Pulmonary artery endothelial cell (primary cell): ENCODE data around the gene TRIO. TPM values are rescaled to one million over a fixed set of nuclear protein-coding genes. Genes with fewer than 3 reads are reported as not detected.

ENCODE experiments used
- DNase-seq: peaks from one replicate; pipeline ENCODE4 v3.0.0-alpha.2; 2011; ENCODE audit warnings: low read depth, low spot score
- total RNA-seq: library from RNA; depleted of rRNA; stranded (reverse); fragments of >200 nt; gene quantifications from 2 replicates; pipeline ENCODE4 v1.2.3, GENCODE V29; 2014

TRIO gene
- total RNA-seq, 1 donor from 2014 or later, result 144 TPM

- no peak for DNase-seq
Observed at GRCh38 chr5:14225173-14225834, 82.2 kb downstream of the TRIO start.

DNA sequence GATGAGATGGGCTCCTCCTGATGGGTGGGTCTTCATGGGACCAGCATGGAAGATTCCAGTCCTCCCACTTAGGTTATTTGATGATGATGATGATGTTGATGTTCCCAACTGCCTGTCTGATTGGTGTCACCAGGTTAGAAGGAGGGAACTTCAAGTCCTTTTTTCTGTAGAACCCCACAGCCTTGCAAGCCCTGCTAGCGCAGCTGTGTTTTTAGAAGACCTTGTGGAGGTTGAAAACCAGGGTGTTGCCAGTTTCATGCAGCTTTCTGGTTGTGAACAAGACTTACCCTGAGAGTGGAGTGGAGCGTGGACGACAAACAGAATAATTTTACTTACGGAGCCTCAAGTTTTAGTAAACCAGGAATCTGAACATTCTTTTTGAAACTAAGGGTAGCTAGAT is 83.0 kb downstream of the TRIO start:
- DNase-seq, result no peak

DNA sequence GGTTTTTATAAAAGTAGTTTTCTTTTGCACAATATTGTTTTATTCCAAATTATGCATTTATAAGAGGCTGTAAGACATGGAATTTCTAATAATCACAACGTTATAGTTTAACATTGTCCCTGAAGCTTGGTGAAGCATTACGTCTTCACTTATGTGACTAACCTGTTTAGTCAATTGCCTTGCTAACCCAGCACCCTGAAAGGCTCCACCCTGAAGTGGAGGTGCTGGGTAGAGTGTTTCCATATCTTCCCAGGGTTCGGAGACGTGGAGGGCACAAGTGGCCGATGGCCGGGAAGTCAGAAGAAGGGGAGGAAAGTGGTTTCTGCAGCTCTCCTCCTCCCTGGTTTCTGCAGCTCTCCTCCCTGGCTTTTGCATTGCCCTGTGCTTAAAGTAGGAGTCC is 83.4 kb downstream of the TRIO start:
- no peak for DNase-seq

- DNase-seq, result no peak
Observed at GRCh38 chr5:14226992-14227391, 83.8 kb downstream of the TRIO start.

DNA sequence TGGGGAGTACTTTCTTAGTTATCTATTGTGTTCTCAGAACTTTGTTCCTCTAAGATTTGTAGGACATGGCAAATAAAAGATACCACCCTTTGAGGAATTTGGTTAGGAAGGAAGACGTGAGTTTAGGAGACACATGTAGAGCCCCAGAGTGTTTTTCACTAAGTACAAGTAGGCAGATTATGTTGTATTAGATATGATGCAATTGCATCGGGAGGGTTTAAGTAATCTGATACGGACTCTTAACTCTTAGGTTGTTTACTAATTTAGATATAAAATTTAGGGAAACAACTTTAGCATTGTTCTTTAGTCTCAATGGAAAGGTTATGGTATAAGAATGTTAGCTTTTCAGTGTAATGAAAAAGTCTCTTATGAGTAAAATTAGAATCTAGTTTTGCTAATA is 84.4 kb downstream of the TRIO start:
- DNase-seq, result no peak

GRCh38 chr5:14228219-14228618 is 85.1 kb downstream of the TRIO start:
- DNase-seq, result no peak

- DNase-seq, result no peak
Observed at GRCh38 chr5:14229181-14229580, 86.0 kb downstream of the TRIO start.

- DNase-seq, result no peak
Observed at GRCh38 chr5:14229734-14230133, 86.6 kb downstream of the TRIO start.

DNA sequence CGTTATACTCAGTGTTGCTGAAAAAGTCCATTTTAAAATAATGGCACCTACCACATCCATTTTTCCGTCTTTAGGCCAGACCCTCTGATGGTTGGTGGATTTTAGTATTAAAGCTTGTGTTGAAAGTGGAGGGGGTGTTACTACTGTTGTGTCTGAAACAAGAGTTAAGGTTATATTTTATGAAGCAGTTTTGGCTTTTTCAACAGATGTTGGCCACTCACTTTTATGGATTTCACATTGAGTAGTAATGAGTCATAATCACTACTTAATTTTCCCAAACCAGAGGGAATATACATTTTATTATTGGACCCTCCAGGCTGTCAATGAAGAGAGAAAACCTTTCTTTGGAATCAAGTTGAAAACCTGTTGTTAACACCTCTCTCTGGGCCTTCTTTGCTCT is 88.0 kb downstream of the TRIO start:
- no peak for DNase-seq

- no peak for DNase-seq
Observed at GRCh38 chr5:14231890-14232289, 88.7 kb downstream of the TRIO start.

- DNase-seq, result no peak
Observed at GRCh38 chr5:14234204-14234603, 91.1 kb downstream of the TRIO start.

DNA sequence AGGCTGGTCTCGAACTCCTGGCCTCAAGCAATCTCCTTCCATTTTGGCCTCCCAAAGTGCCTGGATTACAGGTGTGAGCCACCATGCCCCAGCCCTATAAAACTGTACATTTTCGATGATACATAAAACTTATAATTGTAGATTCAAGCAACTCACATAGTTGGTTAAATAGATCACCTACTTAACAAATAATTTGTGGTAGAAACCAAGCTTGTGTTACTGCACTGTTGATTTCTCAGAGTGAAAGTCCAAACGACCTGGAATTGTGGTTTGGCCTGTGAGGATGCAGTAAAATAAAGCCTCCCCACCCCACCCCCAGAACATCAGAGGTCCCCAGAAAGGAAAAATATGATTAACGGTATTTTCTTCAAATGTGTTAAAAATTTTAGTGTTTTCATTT is 92.7 kb downstream of the TRIO start:
- DNase-seq, result no peak

DNA sequence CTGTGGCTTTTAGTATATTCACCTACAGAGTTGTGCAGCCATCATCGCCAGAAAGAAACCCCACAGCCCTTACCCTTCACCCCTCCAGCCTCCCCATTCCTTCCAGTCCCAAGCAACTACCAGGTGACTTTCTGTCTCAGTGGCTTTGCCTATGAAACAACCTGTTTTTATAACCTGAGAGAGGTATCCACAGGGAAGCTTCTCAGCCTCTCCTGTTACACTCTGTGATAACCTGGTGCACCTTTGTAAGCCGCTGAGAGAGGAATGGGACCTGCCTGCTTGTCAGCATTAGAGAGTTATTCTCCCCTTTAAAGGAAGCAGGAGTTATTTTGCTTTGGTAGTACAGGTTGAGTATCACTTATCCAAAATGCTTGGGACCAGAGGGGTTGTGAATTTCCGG is 93.6 kb downstream of the TRIO start:
- DNase-seq, result no peak

- no peak for DNase-seq
Observed at GRCh38 chr5:14237317-14238086, 94.4 kb downstream of the TRIO start.

DNA sequence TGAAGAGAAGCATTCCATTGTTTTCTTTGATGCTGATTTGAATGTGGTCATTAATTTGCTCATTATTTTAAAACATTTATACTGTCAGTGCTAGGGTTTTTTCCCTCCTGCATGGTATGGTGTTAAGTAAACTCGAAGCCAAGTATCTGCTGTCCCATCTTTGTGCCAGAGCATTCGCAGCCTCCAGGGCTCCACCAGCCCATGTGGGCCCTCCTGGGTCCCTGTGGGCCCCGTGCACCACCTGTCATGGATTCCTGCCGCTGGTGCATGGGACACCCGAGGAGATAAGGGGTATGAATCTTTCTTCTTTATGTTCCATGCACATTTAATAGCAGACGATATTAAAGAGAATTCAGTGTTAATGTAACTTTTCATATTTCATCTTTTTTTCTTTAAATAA is 95.1 kb downstream of the TRIO start:
- no peak for DNase-seq

DNA sequence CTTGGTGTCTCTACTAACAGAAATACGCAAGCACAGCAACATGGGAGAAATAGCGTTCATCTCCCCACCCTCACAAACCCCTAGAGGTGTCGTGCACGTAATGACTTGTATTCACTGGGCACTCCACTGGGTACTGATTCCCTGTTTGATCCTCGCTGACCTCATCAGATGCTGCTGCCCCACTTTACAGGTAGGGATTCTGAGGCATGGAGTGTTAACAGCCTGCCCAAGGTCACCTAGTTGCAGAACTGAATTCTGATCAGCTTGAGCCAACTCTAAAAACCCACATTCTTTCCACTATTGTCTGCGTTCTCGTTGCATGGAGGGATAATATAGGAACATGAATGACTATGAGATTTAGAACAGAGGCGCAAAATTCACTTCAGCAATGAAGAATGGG is 96.3 kb downstream of the TRIO start:
- no peak for DNase-seq

- DNase-seq, result no peak
Observed at GRCh38 chr5:14239951-14240350, 96.8 kb downstream of the TRIO start.

DNA sequence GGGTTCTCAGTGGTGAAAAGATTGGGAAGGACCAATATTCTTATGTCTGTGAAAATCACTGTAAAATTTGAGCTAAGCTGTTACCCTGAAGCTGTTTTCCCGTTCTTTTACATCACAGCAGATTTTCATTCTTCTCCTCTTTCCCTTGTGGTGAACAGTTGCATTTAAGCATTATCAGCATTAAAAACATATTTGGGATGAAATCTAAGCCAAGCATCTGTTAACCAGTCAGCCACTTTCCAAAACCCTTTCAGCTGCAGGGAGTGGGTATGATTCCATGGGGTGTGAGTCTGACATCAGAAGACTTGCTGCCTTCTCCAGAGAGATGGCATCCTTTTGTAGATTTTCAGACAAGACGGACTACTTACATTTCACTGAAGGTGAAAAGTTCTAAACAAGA is 97.2 kb downstream of the TRIO start:
- no peak for DNase-seq

- DNase-seq, result no peak
Observed at GRCh38 chr5:14241141-14241540, 98.0 kb downstream of the TRIO start.

DNA sequence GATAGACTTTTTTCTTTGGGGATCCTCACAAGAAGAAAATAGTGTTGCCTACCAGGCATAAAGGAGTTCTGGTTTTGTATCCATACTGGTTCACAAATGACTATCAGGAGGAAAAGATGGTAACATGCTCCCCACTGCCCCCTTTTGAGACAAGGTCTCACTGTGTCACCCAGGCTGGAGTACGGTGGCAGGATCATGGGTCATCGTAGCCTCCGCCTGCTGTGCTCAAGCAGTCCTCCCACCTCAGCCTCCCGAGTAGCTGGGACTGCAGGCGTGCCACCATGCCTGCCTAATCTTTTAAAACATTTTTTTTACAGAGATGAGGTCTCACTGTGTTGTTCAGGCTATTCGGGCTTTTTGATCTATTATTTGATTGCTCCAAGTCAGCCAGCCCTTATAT is 99.3 kb downstream of the TRIO start:
- DNase-seq, result no peak

GRCh38 chr5:14242871-14243383 is 99.8 kb downstream of the TRIO start:
- DNase-seq, result no peak

DNA sequence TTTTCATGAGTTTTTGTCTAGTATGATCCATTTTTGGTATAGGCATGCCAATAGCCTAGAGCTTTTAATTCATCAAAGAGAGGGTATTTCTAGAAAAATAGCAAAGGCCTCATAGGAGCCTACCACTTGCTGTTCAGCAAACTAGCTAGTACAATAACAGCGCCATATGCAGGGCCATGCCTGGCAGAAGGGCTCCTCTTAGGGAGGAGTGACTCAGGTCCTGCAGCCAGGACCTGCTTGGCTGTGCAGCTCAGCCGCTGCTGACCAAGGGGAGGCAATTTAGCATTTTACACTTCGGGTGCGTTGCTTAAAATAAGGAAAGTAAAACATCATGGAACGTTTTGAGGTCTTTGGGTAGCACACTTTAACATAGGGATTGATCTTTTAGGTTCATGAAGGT is 100.6 kb downstream of the TRIO start:
- no peak for DNase-seq

- DNase-seq, result no peak
Observed at GRCh38 chr5:14244721-14245120, 101.6 kb downstream of the TRIO start.
